GM21529 (cell line): ENCODE results near the gene ACBD3.
A peak's percentile ranks its signal among the peaks of the same experiment; 100 is the strongest.

ENCODE experiments used
- ATAC-seq: cut with Tn5 transposase; IDR thresholded peaks from one replicate; pipeline ENCODE4 v1.9.1; 2021; ENCODE audit not compliant: unreplicated experiment

ACBD3 gene

GRCh38 chr1:226116673-226117072 lies 69.9 kb downstream of the ACBD3 start:
- no peak for ATAC-seq

- ATAC-seq: no peak
These were observed 73.9 kb downstream of the ACBD3 start for GRCh38 chr1:226112626-226113025.

- no peak for ATAC-seq
These were observed 74.7 kb downstream of the ACBD3 start for GRCh38 chr1:226111883-226112261.

GRCh38 chr1:226111098-226111882 lies 75.3 kb downstream of the ACBD3 start:
- no peak for ATAC-seq

- peak; percentile 72 for ATAC-seq
These were observed 76.1 kb downstream of the ACBD3 start for GRCh38 chr1:226110249-226111097.

GRCh38 chr1:226109829-226110248 lies 76.7 kb downstream of the ACBD3 start:
- ATAC-seq: peak; percentile 74

GRCh38 chr1:226108935-226109828 lies 77.4 kb downstream of the ACBD3 start:
- peak; percentile 8 for ATAC-seq

- ATAC-seq: no peak
These were observed 78.8 kb downstream of the ACBD3 start for GRCh38 chr1:226107471-226108460.

GRCh38 chr1:226104671-226105121 lies 81.8 kb downstream of the ACBD3 start:
- no peak for ATAC-seq

- peak; percentile 43 for ATAC-seq
These were observed 85.8 kb downstream of the ACBD3 start for GRCh38 chr1:226100436-226101391.

- no peak for ATAC-seq
These were observed 87.4 kb downstream of the ACBD3 start for GRCh38 chr1:226098870-226099835.

GRCh38 chr1:226097866-226098625 lies 88.5 kb downstream of the ACBD3 start:
- ATAC-seq: no peak

GRCh38 chr1:226095286-226095685 lies 91.3 kb downstream of the ACBD3 start:
- no peak for ATAC-seq
